ENCODE measurements around the gene TMEM63B. TPM values are rescaled to one million over a fixed set of nuclear protein-coding genes. Genes with fewer than 3 reads are reported as not detected.
"Not testable (repeated sequence)": the region's sequence is repeated elsewhere in the genome, so short reads cannot be mapped to it uniquely, and the experiment has no call there.

TMEM63B gene
- total RNA-seq, 1 experiment from 2014 or later, result 22.6 TPM

DNA sequence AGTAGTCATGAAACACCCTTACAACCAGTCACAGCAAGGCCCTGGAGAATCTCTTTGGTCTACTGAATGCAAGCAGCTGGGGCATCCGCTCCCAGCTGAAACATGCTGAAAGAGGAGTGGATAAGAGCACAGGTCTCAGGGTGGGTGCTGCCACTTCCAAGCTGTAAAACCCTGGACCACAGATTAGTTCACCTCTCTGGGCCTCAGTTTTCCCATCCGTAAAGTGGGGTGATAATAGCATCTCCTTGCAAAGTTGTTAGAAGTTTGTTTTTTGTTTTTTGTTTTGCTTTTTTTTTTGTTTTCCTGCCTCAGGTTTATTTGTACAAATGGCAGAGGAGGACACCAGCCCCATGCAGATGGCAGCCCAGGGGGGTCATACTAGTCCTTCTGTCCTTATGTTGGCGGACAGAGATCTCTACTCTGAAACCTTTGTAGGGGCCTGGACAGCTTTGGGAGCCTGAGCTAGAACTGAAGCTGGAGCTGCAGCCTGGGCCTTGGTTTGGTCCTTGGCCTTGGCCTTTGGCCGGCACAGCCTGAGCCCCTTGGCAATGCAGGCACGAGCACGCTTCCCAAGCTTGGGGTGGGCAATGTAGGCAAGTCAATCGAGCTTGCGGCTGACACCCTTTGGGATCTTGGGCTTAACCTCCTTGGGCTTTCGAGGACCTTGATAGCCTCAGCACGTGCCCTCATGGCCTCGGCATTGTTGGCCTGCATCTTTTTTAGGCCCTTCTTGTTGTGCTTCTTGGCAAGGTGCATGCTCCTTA is 38.3 kb upstream of the TMEM63B start:
- Mint-ChIP-seq H3K4me1 (ENCODE audit: insufficient read depth, unreplicated experiment) (no peaks in the 10 kb centered on the region), H3K27me3 (ENCODE audit: insufficient read depth, unreplicated experiment) (no peaks in the 10 kb centered on the region), H3K27ac (ENCODE audit: low read depth, unreplicated experiment) (no peak overlapping the region), H3K36me3 (ENCODE audit: insufficient read depth, unreplicated experiment) (no peaks in the 10 kb centered on the region), H3K4me3 (ENCODE audit: unreplicated experiment) (no peak overlapping the region), H3K9me3 (ENCODE audit: unreplicated experiment) (no peaks in the 10 kb centered on the region)
- POLR2A ChIA-PET, result no interaction called here
- CTCF ChIA-PET, result interaction anchor here (0.5 to 1.3 kb wide), 4 partner anchors 10 to 319 kb away, joined by 3 to 9 read pairs (median 3); partner anchors contain the start of gene SLC35B2
- TF ChIP-seq, protein P1, sequence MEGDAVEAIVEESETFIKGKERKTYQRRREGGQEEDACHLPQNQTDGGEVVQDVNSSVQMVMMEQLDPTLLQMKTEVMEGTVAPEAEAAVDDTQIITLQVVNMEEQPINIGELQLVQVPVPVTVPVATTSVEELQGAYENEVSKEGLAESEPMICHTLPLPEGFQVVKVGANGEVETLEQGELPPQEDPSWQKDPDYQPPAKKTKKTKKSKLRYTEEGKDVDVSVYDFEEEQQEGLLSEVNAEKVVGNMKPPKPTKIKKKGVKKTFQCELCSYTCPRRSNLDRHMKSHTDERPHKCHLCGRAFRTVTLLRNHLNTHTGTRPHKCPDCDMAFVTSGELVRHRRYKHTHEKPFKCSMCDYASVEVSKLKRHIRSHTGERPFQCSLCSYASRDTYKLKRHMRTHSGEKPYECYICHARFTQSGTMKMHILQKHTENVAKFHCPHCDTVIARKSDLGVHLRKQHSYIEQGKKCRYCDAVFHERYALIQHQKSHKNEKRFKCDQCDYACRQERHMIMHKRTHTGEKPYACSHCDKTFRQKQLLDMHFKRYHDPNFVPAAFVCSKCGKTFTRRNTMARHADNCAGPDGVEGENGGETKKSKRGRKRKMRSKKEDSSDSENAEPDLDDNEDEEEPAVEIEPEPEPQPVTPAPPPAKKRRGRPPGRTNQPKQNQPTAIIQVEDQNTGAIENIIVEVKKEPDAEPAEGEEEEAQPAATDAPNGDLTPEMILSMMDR (IDR thresholded peaks at IDR 0.05; ENCODE audit: unreplicated experiment), result no peak
- no peak for DNase-seq (ENCODE audit: unreplicated experiment)
- BruUV-seq (replicated peaks), result no TSS peak
- intact Hi-C loops (cut with micrococcal nuclease), result no loop called here

DNA sequence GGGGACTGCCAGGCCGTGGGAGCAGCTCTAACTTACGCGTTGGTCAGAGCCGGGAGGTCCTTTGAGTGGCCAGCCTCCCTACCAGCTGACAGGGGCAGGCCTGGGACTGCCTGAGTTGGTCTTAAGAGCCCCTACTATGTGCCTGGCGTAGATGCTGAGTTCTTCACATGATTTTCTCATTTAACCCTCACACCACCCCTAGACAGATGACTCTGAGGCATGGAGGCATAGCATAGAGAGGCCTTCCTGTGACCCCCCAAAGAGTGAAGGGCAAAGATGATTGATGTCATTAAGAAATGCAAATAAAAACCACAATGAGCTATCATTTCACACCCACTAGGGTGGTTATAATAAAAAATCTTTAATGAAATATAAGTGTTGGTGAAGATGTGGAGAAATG is 36.9 kb upstream of the TMEM63B start:
- Mint-ChIP-seq H3K27ac (ENCODE audit: low read depth, unreplicated experiment) (no peak overlapping the region), H3K36me3 (ENCODE audit: insufficient read depth, unreplicated experiment) (no peaks in the 10 kb centered on the region), H3K4me3 (ENCODE audit: unreplicated experiment) (no peak overlapping the region), H3K4me1 (ENCODE audit: insufficient read depth, unreplicated experiment) (no peaks in the 10 kb centered on the region), H3K9me3 (ENCODE audit: unreplicated experiment) (no peaks in the 10 kb centered on the region), H3K27me3 (ENCODE audit: insufficient read depth, unreplicated experiment) (no peaks in the 10 kb centered on the region)
- no TSS peak for BruUV-seq (replicated peaks)
- intact Hi-C loops (cut with micrococcal nuclease), result no loop called here
- TF ChIP-seq, protein P1 (IDR thresholded peaks at IDR 0.05; ENCODE audit: unreplicated experiment), result no peak
- POLR2A ChIA-PET, result interaction anchor here (0.6 to 1.3 kb wide), 2 partner anchors 31 to 157 kb away, joined by 3 to 5 read pairs; no protein-coding TSS in a partner anchor
- no peak for DNase-seq (ENCODE audit: unreplicated experiment)
- CTCF ChIA-PET, result interaction anchor here (0.6 to 1.6 kb wide), 7 partner anchors 9 to 321 kb away, joined by 3 to 6 read pairs (median 3); no protein-coding TSS in a partner anchor

DNA sequence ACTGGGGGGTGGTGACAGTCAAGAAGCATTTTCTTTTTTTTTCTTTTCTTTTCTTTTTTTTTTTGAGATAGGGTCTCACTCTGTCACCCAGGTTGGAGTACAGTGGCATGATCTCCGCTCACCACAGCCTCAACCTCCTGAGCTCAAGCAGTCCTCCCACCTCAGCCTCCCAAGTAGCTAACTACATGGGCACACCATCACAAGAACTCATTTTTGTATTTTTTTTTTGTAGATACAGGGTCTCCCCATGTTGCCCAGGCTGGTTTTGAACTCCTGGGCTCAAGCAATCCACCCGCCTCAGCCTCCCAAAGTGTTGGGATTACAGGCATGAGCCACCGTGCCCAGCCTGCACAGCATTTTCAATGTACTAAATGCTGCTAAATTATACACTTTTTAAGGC is 36.0 kb upstream of the TMEM63B start:
- H3K36me3 Mint-ChIP-seq (ENCODE audit: insufficient read depth, unreplicated experiment); intact Hi-C loops (cut with micrococcal nuclease); H3K27me3 Mint-ChIP-seq (ENCODE audit: insufficient read depth, unreplicated experiment); POLR2A ChIA-PET; H3K9me3 Mint-ChIP-seq (ENCODE audit: unreplicated experiment); BruUV-seq (replicated peaks); H3K4me3 Mint-ChIP-seq (ENCODE audit: unreplicated experiment); DNase-seq (ENCODE audit: unreplicated experiment); H3K27ac Mint-ChIP-seq (ENCODE audit: low read depth, unreplicated experiment); H3K4me1 Mint-ChIP-seq (ENCODE audit: insufficient read depth, unreplicated experiment): not testable (repeated sequence)
- CTCF ChIA-PET, result interaction anchor here (0.6 to 1.6 kb wide), 5 partner anchors 8 to 1176 kb away, joined by 3 to 6 read pairs (median 4); no protein-coding TSS in a partner anchor

DNA sequence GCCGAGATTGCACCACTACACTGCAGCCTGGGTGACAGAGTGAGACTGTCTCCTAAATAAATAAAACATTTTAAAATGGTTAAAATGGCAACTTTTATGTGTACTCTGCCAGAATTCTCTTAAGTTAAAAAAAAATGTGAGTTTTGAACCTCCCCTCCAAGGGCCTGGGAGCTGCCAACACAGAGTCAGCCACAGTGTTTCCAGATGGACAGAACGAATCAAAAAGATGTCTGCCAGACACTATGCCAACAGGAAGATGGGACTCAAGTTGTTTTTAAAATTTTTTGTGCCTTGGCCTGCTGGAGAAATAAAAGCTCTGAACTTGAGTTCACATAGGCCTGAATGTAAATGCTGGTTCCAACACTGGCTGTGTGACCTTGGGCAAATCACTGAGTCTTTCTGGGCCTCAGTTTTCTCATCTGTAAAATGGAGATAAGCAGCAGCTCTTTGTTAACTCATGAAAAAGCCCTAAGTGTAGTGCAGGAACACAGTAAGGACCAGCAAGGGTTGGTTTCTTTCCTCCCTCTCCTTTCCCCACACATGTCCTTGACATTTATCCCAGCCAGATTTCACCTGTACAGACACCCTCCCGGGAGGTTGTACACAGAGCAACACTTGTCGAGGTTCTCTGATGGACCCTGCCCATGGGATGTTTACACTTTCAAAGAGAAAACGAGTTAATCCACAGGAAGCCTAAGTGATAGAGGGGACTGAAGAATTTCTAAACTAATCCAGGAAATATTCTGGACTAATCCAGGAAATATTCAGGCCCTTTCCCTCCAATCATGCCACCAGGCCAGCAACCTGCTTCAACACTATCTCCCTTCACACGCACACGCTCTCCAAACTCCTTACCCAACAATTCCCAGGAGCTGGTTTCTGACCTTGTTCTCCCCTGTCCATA is 35.1 kb upstream of the TMEM63B start:
- H3K4me1 Mint-ChIP-seq (ENCODE audit: insufficient read depth, unreplicated experiment), result peaks cover 7% of the 10 kb centered on the region
- POLR2A ChIA-PET, result no interaction called here
- H3K27me3 Mint-ChIP-seq (ENCODE audit: insufficient read depth, unreplicated experiment), result no peaks in the 10 kb centered on the region
- H3K9me3 Mint-ChIP-seq (ENCODE audit: unreplicated experiment), result no peaks in the 10 kb centered on the region
- no peak overlapping the region for H3K27ac Mint-ChIP-seq (ENCODE audit: low read depth, unreplicated experiment)
- DNase-seq (ENCODE audit: unreplicated experiment), result no peak
- TF ChIP-seq, protein P1 (IDR thresholded peaks at IDR 0.05; ENCODE audit: unreplicated experiment), result no peak
- intact Hi-C loops (cut with micrococcal nuclease), result no loop called here
- H3K4me3 Mint-ChIP-seq (ENCODE audit: unreplicated experiment), result no peak overlapping the region
- CTCF ChIA-PET, result interaction anchor here (0.5 to 1.1 kb wide), 5 partner anchors 14 to 483 kb away, joined by 3 to 6 read pairs (median 3); no protein-coding TSS in a partner anchor
- H3K36me3 Mint-ChIP-seq (ENCODE audit: insufficient read depth, unreplicated experiment), result no peaks in the 10 kb centered on the region
- no TSS peak for BruUV-seq (replicated peaks)

All from MCF 10A (cell line).